Measurements from ENCODE around the gene HRH1. TPM values are rescaled to one million over a fixed set of nuclear protein-coding genes. Genes with fewer than 3 reads are reported as not detected.

Gene HRH1
- total and polyA plus RNA-seq, 2 donors (not counting 3 experiments of a cell fraction or from before 2014, with no cell fraction given), result 16.2 to 21.2 TPM

DNA sequence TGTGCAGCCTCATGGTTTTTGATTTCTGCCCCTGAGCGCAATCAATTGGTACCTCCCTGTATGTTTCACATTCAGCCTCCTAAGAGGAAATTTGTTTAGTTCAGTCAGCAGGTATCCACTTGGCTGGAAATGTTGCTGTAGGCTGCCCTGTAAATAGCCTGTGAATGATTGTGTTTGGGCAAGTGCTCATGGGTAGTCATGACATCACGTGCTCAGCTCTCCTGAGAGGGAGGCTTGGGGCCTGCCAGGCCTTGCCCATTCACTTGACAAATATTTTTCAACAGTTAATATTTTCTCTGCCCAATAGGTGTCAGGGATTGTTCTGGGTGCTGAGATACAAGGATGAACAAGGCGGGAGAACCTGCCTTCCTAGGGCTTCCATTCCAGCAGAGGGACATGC lies 13.3 kb downstream of the HRH1 start:
- Histone ChIP-seq H4K20me1 (replicated peaks; ENCODE audit: control insufficient read depth, extremely low read depth, insufficient read depth, low read length) (no peaks in the 10 kb centered on the region), H3K27me3 (ENCODE audit: control insufficient read depth in 2 of 2, insufficient read depth in 2 of 2, low read length in 2 of 2) (no peaks in the 10 kb centered on the region), H3K9ac (replicated peaks; ENCODE audit: extremely low read depth, insufficient read depth, low read length) (no peak overlapping the region), H3K36me3 (ENCODE audit: control insufficient read depth in 2 of 2, extremely low read depth in 1 of 2, insufficient read depth in 2 of 2, low read length in 2 of 2) (peaks cover 0 to 4% of the 10 kb centered on the region in 2 experiments), H3K9me1 (replicated peaks; ENCODE audit: control insufficient read depth, extremely low read depth, insufficient read depth, low read length) (no peaks in the 10 kb centered on the region), H2AFZ (ENCODE audit: low read depth, low read length) (no peak overlapping the region), H3K4me3 (replicated peaks in 1 of 3; ENCODE audit: insufficient read depth in 1 of 3, low read depth in 1 of 3, low read length in 3 of 3) (no peak overlapping the region), H3K9me3 (replicated peaks; ENCODE audit: control insufficient read depth, insufficient read depth, low read length) (no peaks in the 10 kb centered on the region), H3K4me1 (ENCODE audit: control insufficient read depth, extremely low read depth, insufficient read depth, low read length) (peaks cover 23% of the 10 kb centered on the region), H3K27ac (ENCODE audit: insufficient read depth, low read depth, low read length) (no peak overlapping the region), H3K79me2 (ENCODE audit: control insufficient read depth, insufficient read depth, low read length) (peaks cover 28% of the 10 kb centered on the region), H3K4me2 (ENCODE audit: insufficient read depth, low read length) (no peak overlapping the region)
- no peak for TF ChIP-seq POLR2AphosphoS5 (IDR thresholded peaks at IDR 0.05; ENCODE audit: insufficient read depth, low read depth, low read length)
- no peak for TF ChIP-seq MYC (IDR thresholded peaks at IDR 0.05; ENCODE audit: low read depth, low read length)
- dilution Hi-C loops (cut with MboI; ENCODE audit: extremely low pct_ligation_motif_present, low sequenced_read_pairs), result no loop called here
- intact Hi-C loops (cut with micrococcal nuclease), result no loop called here
- ChIA-PET POLR2A (no interaction called here), CTCF (no interaction called here)
- FAIRE-seq (no peak), DNase-seq (ENCODE audit: low read depth, low spot score) (no peak)
- BruUV-seq (replicated peaks), result no TSS peak

DNA sequence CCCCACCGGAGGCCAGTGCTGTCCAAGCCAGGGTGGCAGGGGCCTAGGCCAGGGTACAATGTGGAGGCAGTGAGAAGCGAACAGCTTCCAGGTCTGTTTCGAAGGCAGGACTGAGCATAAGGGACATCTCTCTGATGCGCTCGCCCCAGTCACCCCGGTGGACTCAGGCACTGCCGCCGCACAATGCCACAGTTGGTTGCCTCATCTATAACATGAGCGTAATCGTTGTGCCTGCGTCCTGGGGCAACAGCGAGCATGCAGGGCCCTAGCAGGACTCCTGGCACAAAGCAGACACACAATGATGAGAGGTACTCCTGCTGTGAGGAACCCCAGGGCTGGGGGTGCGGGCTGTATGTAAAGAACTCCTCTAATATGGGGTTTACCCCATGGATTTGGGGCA lies 14.1 kb downstream of the HRH1 start:
- dilution Hi-C loops (cut with MboI; ENCODE audit: extremely low pct_ligation_motif_present, low sequenced_read_pairs), result no loop called here

More for the DNA sequence above, 14.1 kb downstream of the HRH1 start:
- Histone ChIP-seq H2AFZ (ENCODE audit: low read depth, low read length) (no peak overlapping the region), H3K4me3 (replicated peaks in 1 of 3; ENCODE audit: insufficient read depth in 1 of 3, low read depth in 1 of 3, low read length in 3 of 3) (no peak overlapping the region), H3K9ac (replicated peaks; ENCODE audit: extremely low read depth, insufficient read depth, low read length) (no peak overlapping the region), H3K79me2 (ENCODE audit: control insufficient read depth, insufficient read depth, low read length) (peaks cover 26% of the 10 kb centered on the region), H3K27me3 (ENCODE audit: control insufficient read depth in 2 of 2, insufficient read depth in 2 of 2, low read length in 2 of 2) (no peaks in the 10 kb centered on the region), H3K27ac (ENCODE audit: insufficient read depth, low read depth, low read length) (no peak overlapping the region), H3K4me1 (ENCODE audit: control insufficient read depth, extremely low read depth, insufficient read depth, low read length) (peaks cover 23% of the 10 kb centered on the region), H3K36me3 (ENCODE audit: control insufficient read depth in 2 of 2, extremely low read depth in 1 of 2, insufficient read depth in 2 of 2, low read length in 2 of 2) (peaks cover 0 to 4% of the 10 kb centered on the region in 2 experiments), H4K20me1 (replicated peaks; ENCODE audit: control insufficient read depth, extremely low read depth, insufficient read depth, low read length) (no peaks in the 10 kb centered on the region), H3K9me3 (replicated peaks; ENCODE audit: control insufficient read depth, insufficient read depth, low read length) (no peaks in the 10 kb centered on the region), H3K4me2 (ENCODE audit: insufficient read depth, low read length) (no peak overlapping the region), H3K9me1 (replicated peaks; ENCODE audit: control insufficient read depth, extremely low read depth, insufficient read depth, low read length) (no peaks in the 10 kb centered on the region)
- POLR2A ChIA-PET, result no interaction called here
- FAIRE-seq (no peak), DNase-seq (ENCODE audit: low read depth, low spot score) (no peak)
- TF ChIP-seq, protein P1, sequence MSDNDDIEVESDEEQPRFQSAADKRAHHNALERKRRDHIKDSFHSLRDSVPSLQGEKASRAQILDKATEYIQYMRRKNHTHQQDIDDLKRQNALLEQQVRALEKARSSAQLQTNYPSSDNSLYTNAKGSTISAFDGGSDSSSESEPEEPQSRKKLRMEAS (IDR thresholded peaks at IDR 0.05; ENCODE audit: insufficient read depth, insufficient read length), result no peak
- TF ChIP-seq MYC (IDR thresholded peaks at IDR 0.05; ENCODE audit: low read depth, low read length), result no peak
- TF ChIP-seq JUN (IDR thresholded peaks at IDR 0.05; ENCODE audit: borderline replicate concordance, insufficient read depth, insufficient read length, low read depth), result no peak
- no peak for TF ChIP-seq POLR2A (IDR thresholded peaks at IDR 0.05; ENCODE audit: low read depth, low read length)
- TF ChIP-seq FOS (IDR thresholded peaks at IDR 0.05; ENCODE audit: borderline replicate concordance, insufficient read depth, low read length), result no peak
- no peak for TF ChIP-seq POLR2AphosphoS5 (IDR thresholded peaks at IDR 0.05; ENCODE audit: insufficient read depth, low read depth, low read length)
- no peak for TF ChIP-seq EZH2 (IDR thresholded peaks at IDR 0.05; ENCODE audit: borderline replicate concordance, low read depth, low read length, severe bottlenecking)
- no peak for TF ChIP-seq GATA2 (IDR thresholded peaks at IDR 0.05; ENCODE audit: insufficient read depth, insufficient read length, low read depth, low read length)
- TF ChIP-seq, protein P2, sequence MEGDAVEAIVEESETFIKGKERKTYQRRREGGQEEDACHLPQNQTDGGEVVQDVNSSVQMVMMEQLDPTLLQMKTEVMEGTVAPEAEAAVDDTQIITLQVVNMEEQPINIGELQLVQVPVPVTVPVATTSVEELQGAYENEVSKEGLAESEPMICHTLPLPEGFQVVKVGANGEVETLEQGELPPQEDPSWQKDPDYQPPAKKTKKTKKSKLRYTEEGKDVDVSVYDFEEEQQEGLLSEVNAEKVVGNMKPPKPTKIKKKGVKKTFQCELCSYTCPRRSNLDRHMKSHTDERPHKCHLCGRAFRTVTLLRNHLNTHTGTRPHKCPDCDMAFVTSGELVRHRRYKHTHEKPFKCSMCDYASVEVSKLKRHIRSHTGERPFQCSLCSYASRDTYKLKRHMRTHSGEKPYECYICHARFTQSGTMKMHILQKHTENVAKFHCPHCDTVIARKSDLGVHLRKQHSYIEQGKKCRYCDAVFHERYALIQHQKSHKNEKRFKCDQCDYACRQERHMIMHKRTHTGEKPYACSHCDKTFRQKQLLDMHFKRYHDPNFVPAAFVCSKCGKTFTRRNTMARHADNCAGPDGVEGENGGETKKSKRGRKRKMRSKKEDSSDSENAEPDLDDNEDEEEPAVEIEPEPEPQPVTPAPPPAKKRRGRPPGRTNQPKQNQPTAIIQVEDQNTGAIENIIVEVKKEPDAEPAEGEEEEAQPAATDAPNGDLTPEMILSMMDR (IDR thresholded peaks at IDR 0.05; ENCODE audit: extremely low read depth in 1 of 2, insufficient read depth in 1 of 2, low read depth in 1 of 2, low read length in 2 of 2), result no peak
- BruUV-seq (replicated peaks), result no TSS peak
- CTCF ChIA-PET, result interaction anchor here (0.9 to 5.7 kb wide), 2 partner anchors 12 to 33 kb away, joined by 4 to 42 read pairs; partner anchors contain the start of gene HRH1
- intact Hi-C loops (cut with micrococcal nuclease), result no loop called here
